HCT116 (cell line): ENCODE data around the gene MIEF1. TPM values are rescaled to one million over a fixed set of nuclear protein-coding genes. Genes with fewer than 3 reads are reported as not detected.
A peak's percentile ranks its signal among the peaks of the same experiment; 100 is the strongest.

Source experiments
- ATAC-seq: fragments of 200-7000 bp; cut with Tn5 transposase; 2 replicates; pipeline ENCODE4 v1.9.1; 2020; ENCODE audit warnings: mild to moderate bottlenecking, moderate library complexity
- BruUV-seq: library from RNA; stranded (reverse); fragments of 400-500 nt; replicated peaks from 2 replicates; lab custom pipeline; 2021; lab: Mats Ljungman, UMichigan
- CTCF ChIA-PET: fragments of 300-600 bp; sonication (Branson Sonifier 250); formaldehyde crosslinking; loops from one replicate; lab custom pipeline; 2021; ENCODE audit warnings: antibody characterized with exemption; lab: Charles Lee
- POLR2A ChIA-PET: fragments of 300-600, 350-600 bp; sonication (Branson Sonifier 250); formaldehyde crosslinking; loops from one replicate; lab custom pipeline; 2021; ENCODE audit warnings: antibody characterized with exemption; lab: Charles Lee
- RAD21 ChIA-PET, 2 experiments: fragments of 300-600 bp; sonication (Branson Sonifier 250); formaldehyde crosslinking; loops; one replicate each; lab custom pipeline; 2023; ENCODE audit warnings: low total read pairs in 2 of 2; ENCODE audit not compliant: uncharacterized antibody in 2 of 2, unreplicated experiment in 2 of 2, low non-redundant PET in 1 of 2; lab: Charles Lee
- DNase-seq: peaks from one replicate; pipeline ENCODE4 v3.0.0-alpha.2; 2010; ENCODE audit warnings: low read depth, low spot score
- H2AFZ ChIP-seq: fragments of 200-600 bp; shearing (Covaris generic), sonication (generic); 2 replicates; pipeline ENCODE4 v1.6.1; 2017; ENCODE audit warnings: low read depth, mixed run types, mixed read lengths, antibody characterized with exemption, low read length; ENCODE audit not compliant: poor library complexity, severe bottlenecking
- H3K27ac ChIP-seq: 2 replicates; pipeline ENCODE4 v1.5.1; 2012; ENCODE audit warnings: low read depth, low read length
- H3K27me3 ChIP-seq: fragments of 200-600 bp; sonication (generic); 2 replicates; pipeline ENCODE4 v1.6.1; 2016; ENCODE audit warnings: mixed run types, low read length, mixed read lengths; ENCODE audit not compliant: insufficient read depth
- H3K36me3 ChIP-seq, 2 experiments: fragments of 200-500 bp in 1 of 2; fragments of 200-600 bp in 1 of 2; sonication (Bioruptor generic) in 1 of 2; sonication (generic) in 1 of 2; 2 replicates each; pipeline versions ENCODE4 v1.5.1 to v1.6.1; 2014 to 2016; ENCODE audit warnings: low read length in 2 of 2, inconsistent platforms in 1 of 2, mixed read lengths in 1 of 2, mixed run types in 1 of 2; ENCODE audit not compliant: insufficient read depth in 2 of 2, control insufficient read depth in 1 of 2
- H3K4me1 ChIP-seq, 2 experiments: fragments of 200-600 bp in 1 of 2; sonication (generic) in 1 of 2; 2 replicates each; pipeline versions ENCODE4 v1.5.1 to v1.6.1; 2012 to 2017; ENCODE audit warnings: low read length in 2 of 2, inconsistent platforms in 1 of 2, mild to moderate bottlenecking in 1 of 2, mixed read lengths in 1 of 2, mixed run types in 1 of 2, moderate library complexity in 1 of 2; ENCODE audit not compliant: insufficient read depth in 2 of 2, control insufficient read depth in 1 of 2
- H3K4me2 ChIP-seq: fragments of 200-600 bp; sonication (generic); 2 replicates; pipeline ENCODE4 v1.6.1; 2017; ENCODE audit warnings: mixed run types, low read length, mixed read lengths
- H3K4me3 ChIP-seq, 2 experiments: fragments of 200-600 bp in 1 of 2; sonication (generic) in 1 of 2; replicated peaks in 1 of 2; 2 replicates each; pipeline ENCODE4 v1.5.1; 2011 to 2016; ENCODE audit warnings: low read length in 2 of 2, control low read depth in 1 of 2, low read depth in 1 of 2, mild to moderate bottlenecking in 1 of 2, mixed read lengths in 1 of 2, mixed run types in 1 of 2
- H3K79me2 ChIP-seq: fragments of 200-600 bp; sonication (generic); 2 replicates; pipeline ENCODE4 v1.6.1; 2017; ENCODE audit warnings: mild to moderate bottlenecking, mixed run types, low read length, moderate library complexity, mixed read lengths; ENCODE audit not compliant: insufficient read depth
- H3K9ac ChIP-seq: fragments of 200-600 bp; sonication (generic); 2 replicates; pipeline ENCODE4 v1.6.1; 2016; ENCODE audit warnings: low read length, mixed read lengths
- H3K9me2 ChIP-seq: fragments of 200-600 bp; sonication (generic), shearing (Covaris generic); 2 replicates; pipeline ENCODE4 v1.6.1; 2017; ENCODE audit warnings: mixed run types, mild to moderate bottlenecking, moderate library complexity; ENCODE audit not compliant: insufficient read depth
- H3K9me3 ChIP-seq, 2 experiments: fragments of 200-500 bp in 1 of 2; fragments of 200-600 bp in 1 of 2; sonication (Bioruptor generic) in 1 of 2; sonication (generic) in 1 of 2; 2 replicates each; pipeline ENCODE4 v1.6.1; 2014 to 2017; ENCODE audit warnings: low read length in 2 of 2, mixed read lengths in 2 of 2, inconsistent platforms in 1 of 2, low read depth in 1 of 2, mild to moderate bottlenecking in 1 of 2, mixed run types in 1 of 2, moderate library complexity in 1 of 2; ENCODE audit not compliant: control insufficient read depth in 1 of 2, insufficient read depth in 1 of 2
- H4K20me1 ChIP-seq: fragments of 200-600 bp; sonication (generic), shearing (Covaris generic); 2 replicates; pipeline ENCODE4 v1.6.1; 2017; ENCODE audit warnings: mixed run types, mild to moderate bottlenecking, moderate library complexity; ENCODE audit not compliant: insufficient read depth
- CTCF ChIP-seq, 3 experiments: fragments of 200-600 bp in 1 of 3; sonication (generic) in 1 of 3; IDR thresholded peaks in 2 of 3; conservative IDR thresholded peaks in 1 of 3; 2 replicates each; pipeline ENCODE4 v1.5.1; 2012 to 2017; ENCODE audit warnings: low read depth in 2 of 3, low read length in 2 of 3, antibody characterized with exemption in 1 of 3, borderline replicate concordance in 1 of 3, control low read depth in 1 of 3, mild to moderate bottlenecking in 1 of 3, mixed read lengths in 1 of 3, mixed run types in 1 of 3, moderate library complexity in 1 of 3; ENCODE audit not compliant: insufficient read depth in 1 of 3
- ELF1 ChIP-seq: IDR thresholded peaks from 2 replicates; pipeline ENCODE4 v1.6.1; 2012; ENCODE audit warnings: low read depth, borderline replicate concordance
- EZH2 ChIP-seq: fragments of 200-600 bp; sonication (generic); IDR thresholded peaks from 2 replicates; pipeline ENCODE4 v1.6.1; 2017; ENCODE audit warnings: antibody characterized with exemption, mixed run types
- EZH2phosphoT487 ChIP-seq: fragments of 200-600 bp; IDR thresholded peaks from 2 replicates; pipeline ENCODE4 v1.6.1; 2018; ENCODE audit warnings: antibody characterized with exemption, borderline replicate concordance
- JUND ChIP-seq: IDR thresholded peaks from 2 replicates; pipeline ENCODE4 v1.6.1; 2012
- MAX ChIP-seq: IDR thresholded peaks from 2 replicates; pipeline ENCODE4 v1.6.1; 2012
- SP1 ChIP-seq: IDR thresholded peaks from 2 replicates; pipeline ENCODE4 v1.6.1; 2012; ENCODE audit warnings: low read depth
- SRF ChIP-seq: IDR thresholded peaks from 2 replicates; pipeline ENCODE4 v1.6.1; 2012; ENCODE audit warnings: low read depth
- ZBTB33 ChIP-seq: IDR thresholded peaks from 2 replicates; pipeline ENCODE4 v1.6.1; 2011; ENCODE audit warnings: mild to moderate bottlenecking, low read length, moderate library complexity; ENCODE audit not compliant: insufficient replicate concordance; ENCODE audit errors: extremely low read depth
- intact Hi-C: fragments of 100-400 bp; cut with micrococcal nuclease; formaldehyde crosslinking; loops from 2 replicates; pipeline ENCODE4 v1.10.0; 2022
- total RNA-seq: library from RNA; stranded (reverse); gene quantifications from one replicate; pipeline ENCODE4 v1.2.1, GENCODE V29; 2021; ENCODE audit not compliant: unreplicated experiment

MIEF1 gene
- total RNA-seq, 1 experiment from 2014 or later, result 42.8 TPM

GRCh38 chr22:39489094-39490068, 12.7 kb upstream of the MIEF1 start:
- ChIA-PET CTCF (interaction anchor here (0.8 to 9.0 kb wide), 3 partner anchors 37 to 547 kb away, joined by 3 to 86 read pairs (median 3); no protein-coding TSS in a partner anchor), RAD21 (no interaction called here), POLR2A (interaction anchor here (0.7 to 1.6 kb wide), 3 partner anchors 13 to 170 kb away, joined by 3 to 11 read pairs (median 3); partner anchors contain the start of genes ATF4, MIEF1 and RPL3)
- Histone ChIP-seq H3K9me2 (no peaks in the 10 kb centered on the region), H3K4me3 (no peak overlapping the region), H2AFZ (no peak overlapping the region), H4K20me1 (no peaks in the 10 kb centered on the region), H3K4me2 (peak overlapping the region; percentile 43), H3K9ac (no peak overlapping the region), H3K36me3 (no peaks in the 10 kb centered on the region), H3K79me2 (no peaks in the 10 kb centered on the region), H3K4me1 (peaks cover 0 to 10% of the 10 kb centered on the region in 2 experiments; a peak in 2 of 4 replicates), H3K27ac (peak overlapping the region; percentile 3; the same call in 1 of the 2 replicates), H3K9me3 (no peaks in the 10 kb centered on the region), H3K27me3 (no peaks in the 10 kb centered on the region)
- ATAC-seq (no peak), DNase-seq (no peak)
- no TSS peak for BruUV-seq
- no peak for TF ChIP-seq SRF
- TF ChIP-seq EZH2phosphoT487, result no peak
- TF ChIP-seq ELF1, result no peak
- no peak for TF ChIP-seq SP1
- no peak for TF ChIP-seq CTCF (IDR thresholded peaks at IDR 0.05 in 2 of 3, conservative IDR thresholded peaks at IDR 0.05 in 1 of 3; ENCODE audit: borderline replicate concordance in 1 of 3, insufficient read depth in 1 of 3, low read depth in 2 of 3, low read length in 2 of 3)
- TF ChIP-seq JUND, result no peak
- no peak for TF ChIP-seq EZH2
- no peak for TF ChIP-seq ZBTB33
- no peak for TF ChIP-seq MAX
- intact Hi-C loops, result no loop called here
